Brain pericyte (primary cell): ENCODE results near the gene GLP1R.

Source experiments
- DNase-seq: peaks from one replicate; pipeline ENCODE4 v3.0.0-alpha.2; 2012; ENCODE audit warnings: low read depth, low spot score

GLP1R gene

DNA sequence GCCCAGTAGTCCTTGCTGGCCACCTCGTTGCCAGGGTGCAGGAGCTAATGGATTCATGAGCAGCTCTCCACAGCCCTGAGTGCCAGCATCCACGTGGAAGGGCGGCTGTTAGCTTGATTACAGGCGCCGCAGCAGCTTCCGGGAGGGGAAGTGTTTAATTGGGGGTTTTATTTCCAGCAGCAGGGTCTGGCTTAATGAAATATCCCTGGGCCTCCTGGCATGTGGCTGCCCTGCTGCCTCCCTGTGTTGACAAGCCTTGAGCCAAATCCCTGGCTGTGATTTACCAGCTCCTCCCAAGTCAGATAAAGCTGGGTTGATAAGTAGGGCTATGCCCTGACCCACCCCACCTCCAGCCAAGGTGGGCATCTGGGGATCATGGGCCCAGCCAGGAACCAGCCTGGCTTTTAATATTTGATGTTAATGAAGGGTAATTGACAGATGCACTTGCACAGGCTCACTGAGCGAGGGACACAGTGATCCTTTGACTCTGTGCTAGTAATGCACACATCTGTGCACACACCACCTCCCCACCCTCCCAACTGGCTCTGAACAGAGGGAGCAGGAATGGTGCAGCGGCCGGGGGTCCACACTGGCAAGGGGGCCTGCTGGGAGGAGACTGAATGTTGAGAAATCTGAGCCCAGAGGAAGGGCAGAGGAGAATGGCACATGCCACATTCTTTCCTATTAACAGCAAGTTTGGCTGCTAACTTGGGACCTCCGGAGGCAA, 13.6 kb downstream of the GLP1R start:
- no peak for DNase-seq

DNA sequence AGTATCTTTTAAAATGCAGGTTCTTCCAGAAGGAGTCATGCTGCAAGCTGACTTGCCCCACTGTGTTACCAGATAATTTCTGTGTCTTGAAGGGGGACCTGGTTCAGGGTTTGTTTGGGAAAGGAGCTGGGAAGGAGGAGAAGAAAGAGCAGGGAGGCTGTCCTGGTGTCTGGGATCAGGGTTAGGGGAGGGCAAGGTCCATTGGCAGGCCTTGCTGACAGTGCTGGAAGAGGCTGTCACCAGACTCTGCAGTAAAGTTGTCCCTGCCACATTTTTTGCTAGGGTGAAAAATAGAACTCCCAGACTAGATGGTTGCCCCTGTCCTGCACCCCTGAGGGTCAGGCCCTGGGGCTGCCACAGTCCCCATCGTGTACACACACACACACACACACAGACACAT, 14.9 kb downstream of the GLP1R start:
- DNase-seq: no peak

GRCh38 chr6:39065561-39065960, 17.0 kb downstream of the GLP1R start:
- DNase-seq: no peak

DNA sequence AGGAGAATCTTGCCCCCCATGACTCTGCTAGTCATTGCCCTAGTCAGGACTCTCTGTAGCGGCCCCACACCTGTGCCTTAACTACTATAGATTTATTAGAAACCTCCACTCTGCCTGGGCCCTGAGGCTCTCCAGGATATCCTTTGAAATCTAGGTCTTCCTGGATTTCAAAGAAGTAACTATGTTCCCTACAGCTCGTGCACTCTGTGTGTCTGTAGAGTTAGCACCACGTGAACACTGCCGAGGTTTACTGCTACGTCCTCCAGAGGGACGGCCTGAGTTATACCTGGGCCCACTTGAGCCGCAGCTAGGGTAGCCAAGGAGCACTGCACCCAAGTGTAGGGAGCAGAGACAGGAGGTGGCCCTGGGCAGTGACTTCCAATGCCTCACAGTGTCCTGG, 19.8 kb downstream of the GLP1R start:
- DNase-seq: no peak

GRCh38 chr6:39072830-39073229, 24.2 kb downstream of the GLP1R start:
- no peak for DNase-seq

DNA sequence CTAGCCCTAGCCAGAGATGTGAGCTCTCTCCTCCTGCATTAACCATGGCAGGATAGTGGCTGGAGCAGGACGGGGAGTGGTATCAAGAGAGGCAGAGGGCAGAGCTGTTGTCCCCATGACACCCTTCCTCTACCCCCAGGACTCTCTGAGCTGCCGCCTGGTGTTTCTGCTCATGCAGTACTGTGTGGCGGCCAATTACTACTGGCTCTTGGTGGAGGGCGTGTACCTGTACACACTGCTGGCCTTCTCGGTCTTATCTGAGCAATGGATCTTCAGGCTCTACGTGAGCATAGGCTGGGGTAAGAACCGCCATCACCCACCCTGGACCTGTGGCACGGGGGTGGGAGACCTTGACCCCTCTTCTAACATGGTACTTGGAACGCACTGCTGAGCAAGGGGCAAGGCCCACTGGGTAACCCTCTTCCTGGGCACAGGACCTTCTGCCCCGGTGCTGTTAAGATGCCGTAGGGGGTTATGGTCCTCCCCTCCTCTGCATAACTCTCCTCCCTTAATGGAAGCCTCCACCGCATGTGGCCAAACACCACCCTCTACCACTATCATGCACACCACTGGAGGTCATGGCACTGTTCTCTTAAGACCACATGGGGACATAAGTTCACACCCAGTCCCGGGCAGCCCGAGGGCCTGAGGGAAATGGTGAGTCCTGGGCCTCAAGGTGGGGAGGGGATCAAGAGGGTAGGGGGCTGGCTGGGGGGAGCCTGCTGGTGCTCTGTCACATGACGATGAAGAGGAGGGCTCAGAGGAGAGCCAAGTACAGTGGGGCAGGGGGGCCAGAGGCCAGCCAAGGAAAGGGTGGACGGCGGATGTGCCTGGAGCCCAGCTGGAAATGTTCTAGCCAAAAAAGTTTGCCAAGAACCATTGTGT, 25.1 kb downstream of the GLP1R start:
- no peak for DNase-seq

DNA sequence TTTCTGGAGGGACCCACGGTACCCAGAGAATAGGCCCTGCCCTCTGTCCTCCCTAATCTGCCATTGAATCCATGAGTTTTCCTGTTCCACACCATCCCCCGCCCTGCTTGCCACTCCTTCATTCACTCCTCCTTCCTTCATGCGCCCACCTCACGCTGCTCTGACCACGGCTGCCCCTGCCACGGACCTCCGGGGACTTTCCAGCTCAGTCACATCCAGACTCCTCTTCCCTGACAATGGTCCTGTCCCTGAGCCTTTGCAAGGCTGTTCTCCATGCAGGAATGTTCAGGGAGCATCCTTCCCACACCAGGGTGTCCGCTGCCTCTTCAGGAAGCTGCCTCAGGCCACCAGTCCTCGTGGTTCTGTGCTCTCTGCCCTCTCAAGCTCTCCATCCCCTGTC, 25.9 kb downstream of the GLP1R start:
- DNase-seq: no peak

GRCh38 chr6:39075010-39075686, 26.6 kb downstream of the GLP1R start:
- no peak for DNase-seq

- DNase-seq: no peak
Measured at GRCh38 chr6:39075807-39076622, 27.4 kb downstream of the GLP1R start.

- no peak for DNase-seq
Measured at GRCh38 chr6:39076623-39077535, 28.3 kb downstream of the GLP1R start.

DNA sequence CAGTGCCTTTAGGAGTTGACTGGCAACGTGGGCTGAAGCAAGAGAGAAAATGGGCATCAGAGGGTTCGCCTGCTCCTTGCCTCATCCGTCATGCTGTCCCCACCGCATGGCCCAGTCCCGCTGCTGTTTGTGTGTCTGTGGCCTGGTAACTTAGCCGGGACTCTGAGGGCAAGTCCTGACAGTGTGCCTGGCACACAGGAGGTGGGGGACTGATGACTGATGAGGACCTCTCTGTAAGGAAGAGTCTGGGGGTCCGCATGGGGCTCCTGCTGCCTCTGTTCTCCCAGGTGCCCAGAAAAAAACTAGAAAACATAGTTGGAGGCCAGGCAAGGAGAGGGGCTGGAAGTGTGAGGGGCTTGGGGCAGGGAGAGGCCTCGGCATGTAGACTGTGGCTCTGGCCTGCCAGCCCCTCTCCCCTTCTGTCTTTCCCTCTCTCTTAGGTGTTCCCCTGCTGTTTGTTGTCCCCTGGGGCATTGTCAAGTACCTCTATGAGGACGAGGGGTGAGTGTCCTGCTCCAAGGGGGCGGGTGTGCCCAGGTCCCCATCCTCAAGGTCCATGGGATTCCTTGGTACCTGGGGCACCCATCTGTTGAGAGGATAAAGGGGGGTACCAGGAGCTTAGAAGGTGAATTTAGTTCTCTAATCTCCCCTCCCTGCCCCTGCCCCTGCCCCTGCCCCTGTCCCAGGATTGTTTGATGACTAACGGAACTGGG, 29.5 kb downstream of the GLP1R start:
- DNase-seq: no peak

- no peak for DNase-seq
Measured at GRCh38 chr6:39078695-39079094, 30.1 kb downstream of the GLP1R start.

- no peak for DNase-seq
Measured at GRCh38 chr6:39079197-39080125, 30.9 kb downstream of the GLP1R start.

DNA sequence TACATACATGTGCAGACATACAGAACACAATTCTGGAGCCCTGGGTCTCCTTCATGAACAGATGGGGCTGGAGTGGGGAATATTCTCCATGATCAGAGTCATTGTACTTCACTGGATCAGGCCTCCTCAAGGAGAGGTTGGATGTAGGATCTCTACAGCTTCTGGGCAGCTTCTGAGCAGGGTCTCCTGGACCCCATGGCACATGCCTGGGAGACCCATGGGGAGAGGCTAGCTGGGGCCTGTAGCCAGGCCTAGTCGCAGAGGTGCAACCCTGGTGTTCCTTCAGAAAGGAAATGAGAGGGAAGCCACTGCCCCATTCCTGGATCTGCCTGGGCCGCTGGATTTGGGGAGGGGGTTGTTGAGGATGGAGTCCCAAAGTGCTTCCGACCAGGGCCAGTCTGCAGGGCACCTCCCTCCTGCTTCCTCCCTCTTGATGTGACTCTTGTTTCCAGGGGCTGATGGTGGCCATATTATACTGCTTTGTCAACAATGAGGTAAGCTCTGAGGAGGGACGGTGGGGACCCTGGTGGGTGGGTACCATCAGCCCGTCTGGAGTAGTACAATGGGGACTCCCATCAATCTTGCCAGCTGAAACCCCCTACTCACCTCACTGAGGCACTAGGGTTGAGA, 31.8 kb downstream of the GLP1R start:
- DNase-seq: no peak

GRCh38 chr6:39082310-39082709, 33.7 kb downstream of the GLP1R start:
- DNase-seq: no peak

DNA sequence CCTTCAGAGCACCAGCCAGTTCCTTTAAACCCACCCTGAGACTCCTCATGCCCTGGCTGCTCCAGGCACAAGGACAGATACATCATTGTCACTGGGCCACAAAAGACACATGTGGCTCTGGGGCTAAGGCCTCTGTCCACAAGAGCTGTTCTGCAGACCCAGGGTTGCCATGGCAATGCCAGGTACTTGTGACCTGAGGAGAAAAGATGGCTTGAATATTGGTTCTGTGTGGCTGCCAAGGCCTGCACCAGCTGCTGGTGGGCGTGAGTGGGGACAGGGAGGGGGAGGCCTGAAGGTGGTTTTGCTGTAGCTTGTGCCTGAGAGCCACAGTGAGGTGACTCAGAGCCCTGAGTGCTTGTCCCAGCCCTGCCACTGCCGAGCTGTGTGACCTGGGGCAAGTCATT, 34.7 kb downstream of the GLP1R start:
- no peak for DNase-seq

GRCh38 chr6:39084506-39084905, 35.9 kb downstream of the GLP1R start:
- DNase-seq: no peak

DNA sequence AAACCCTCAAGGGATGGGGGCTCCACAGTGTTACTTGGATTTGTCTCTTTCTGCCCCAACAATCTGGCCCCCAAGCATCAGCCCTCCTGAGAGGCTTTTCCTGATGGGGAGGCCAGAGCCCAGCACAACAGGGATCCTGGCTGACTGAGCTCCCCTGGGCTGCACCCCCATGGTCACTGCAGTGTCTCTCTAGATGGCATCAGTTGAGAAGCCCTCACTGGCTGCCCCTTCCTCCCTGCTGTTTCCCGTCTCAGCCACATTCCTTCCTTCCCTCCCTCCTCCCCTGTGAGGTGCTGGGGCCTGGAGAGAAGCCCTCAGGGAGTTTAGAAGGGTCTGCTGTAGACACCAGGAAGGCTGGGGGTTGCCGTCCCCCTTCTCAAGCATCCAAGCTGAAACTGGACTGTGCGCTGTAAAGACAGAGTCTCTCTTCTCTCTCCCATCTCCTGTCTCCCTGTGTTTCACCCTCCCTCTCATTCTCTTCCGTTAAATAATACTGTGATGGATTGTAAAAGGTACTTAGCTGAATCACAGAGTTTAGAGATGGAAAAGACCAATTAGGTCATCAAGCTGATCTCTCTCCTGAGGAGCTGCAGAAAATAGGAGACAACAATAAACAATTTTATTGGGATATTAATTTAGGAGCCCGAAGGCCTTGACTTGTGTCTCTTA, 36.7 kb downstream of the GLP1R start:
- no peak for DNase-seq
